HepG2 (cell line): ENCODE measurements around the gene TAF3. TPM values are rescaled to one million over a fixed set of nuclear protein-coding genes. Genes with fewer than 3 reads are reported as not detected.

Experiments used
- BORCS8-MEF2B ChIP-seq: sonication (generic); formaldehyde crosslinking; IDR thresholded peaks from 2 replicates; pipeline ENCODE4 v1.8.0; 2022; ENCODE audit warnings: mild to moderate bottlenecking, missing genetic modification reagents
- JDP2 ChIP-seq: sonication (generic); formaldehyde crosslinking; IDR thresholded peaks from 2 replicates; pipeline ENCODE4 v1.8.1; 2022; ENCODE audit warnings: missing genetic modification reagents, borderline replicate concordance
- NFYC ChIP-seq: IDR thresholded peaks from 2 replicates; pipeline ENCODE4 v1.6.1; 2016; ENCODE audit warnings: missing genetic modification reagents, missing compliant biosample characterization
- RNF2 ChIP-seq: fragments of 450-650 bp; conservative IDR thresholded peaks from 2 replicates; pipeline ENCODE4 v1.6.1; 2016; ENCODE audit warnings: low read depth
- SPEN ChIP-seq: sonication (generic); formaldehyde crosslinking; IDR thresholded peaks from 2 replicates; pipeline ENCODE4 v1.5.1; 2020; ENCODE audit warnings: low read depth, mild to moderate bottlenecking, missing genetic modification reagents
- ZKSCAN8 ChIP-seq: IDR thresholded peaks from 2 replicates; pipeline ENCODE4 v1.6.1; 2016; ENCODE audit warnings: borderline replicate concordance, missing genetic modification reagents, missing compliant biosample characterization
- polyA plus RNA-seq, 8 experiments: library from polyadenylated mRNA; depleted of rRNA in 3 of 8; stranded (reverse) in 7 of 8; unstranded in 1 of 8; fragments of >200 nt; fragmentation: Illumina TruSeq in 4 of 8; extraction: Trizol in 4 of 8; gene quantifications; 2 replicates each; pipeline versions ENCODE4 v1.2.1 to v1.2.3, GENCODE V29; 2011 to 2016; ENCODE audit warnings: low read depth in 4 of 8, missing spikeins in 1 of 8, mixed read lengths in 1 of 8; ENCODE audit not compliant: insufficient read depth in 1 of 8
- total RNA-seq, 5 experiments: library from RNA; depleted of rRNA; stranded (reverse); fragments of >200 nt; fragmentation: Illumina TruSeq; extraction: Trizol; gene quantifications; 2 replicates each; pipeline ENCODE4 v1.2.3, GENCODE V29; 2016; ENCODE audit warnings: low read depth in 1 of 5
- TF ChIP-seq, protein P1 (sequence below): sonication (generic); formaldehyde crosslinking; IDR thresholded peaks from 2 replicates; pipeline ENCODE4 v1.4.0; 2020; ENCODE audit warnings: low read depth, mild to moderate bottlenecking, missing genetic modification reagents
- TF ChIP-seq, protein P2 (sequence below): IDR thresholded peaks from 2 replicates; pipeline ENCODE4 v1.6.1; 2018; ENCODE audit warnings: missing genetic modification reagents
- TF ChIP-seq, protein P3 (sequence below): sonication (generic); formaldehyde crosslinking; conservative IDR thresholded peaks from 2 replicates; pipeline ENCODE4 v1.4.0; 2020; ENCODE audit warnings: missing genetic modification reagents
- TF ChIP-seq, protein P4 (sequence below): sonication (generic); formaldehyde crosslinking; conservative IDR thresholded peaks from 2 replicates; pipeline ENCODE4 v1.8.0; 2022; ENCODE audit warnings: missing genetic modification reagents
- TF ChIP-seq, protein P5 (sequence below): sonication (generic); formaldehyde crosslinking; IDR thresholded peaks from 2 replicates; pipeline ENCODE4 v1.4.0; 2020; ENCODE audit warnings: missing genetic modification reagents
- TF ChIP-seq, protein P6 (sequence below): sonication (generic); formaldehyde crosslinking; IDR thresholded peaks from 2 replicates; pipeline ENCODE4 v1.8.0; 2022; ENCODE audit warnings: mild to moderate bottlenecking, missing genetic modification reagents; ENCODE audit not compliant: insufficient replicate concordance

Gene TAF3
- total and polyA plus RNA-seq, 2 of the 13 experiments (the other 11 are each of a cell fraction or from before 2014, with no cell fraction given) = 1.7 to 2.9 TPM

DNA sequence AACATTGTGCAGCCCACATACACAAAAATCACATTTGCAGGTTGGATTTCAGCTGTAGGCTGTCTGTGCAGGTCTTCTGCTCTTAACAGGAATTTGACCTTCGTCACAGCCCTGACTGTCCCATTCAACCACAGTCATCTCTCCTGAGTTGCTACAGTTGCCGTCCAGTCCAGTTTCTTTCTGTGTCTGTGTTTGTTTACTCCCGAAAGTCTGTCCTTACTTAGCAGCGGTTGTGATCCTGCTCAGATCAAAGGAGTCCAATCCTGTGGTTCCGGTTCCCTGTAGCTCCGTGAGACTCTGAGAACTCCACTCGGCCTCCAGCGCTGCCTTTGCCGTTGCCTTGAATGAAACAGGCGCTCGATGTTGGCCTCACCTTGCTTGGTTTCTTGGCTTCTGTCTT is 124.6 kb downstream of the TAF3 start (continued):
- TF ChIP-seq, protein P1, sequence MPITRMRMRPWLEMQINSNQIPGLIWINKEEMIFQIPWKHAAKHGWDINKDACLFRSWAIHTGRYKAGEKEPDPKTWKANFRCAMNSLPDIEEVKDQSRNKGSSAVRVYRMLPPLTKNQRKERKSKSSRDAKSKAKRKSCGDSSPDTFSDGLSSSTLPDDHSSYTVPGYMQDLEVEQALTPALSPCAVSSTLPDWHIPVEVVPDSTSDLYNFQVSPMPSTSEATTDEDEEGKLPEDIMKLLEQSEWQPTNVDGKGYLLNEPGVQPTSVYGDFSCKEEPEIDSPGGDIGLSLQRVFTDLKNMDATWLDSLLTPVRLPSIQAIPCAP (CRISPR knock-in tag) = no peak
- TF ChIP-seq JDP2 (CRISPR knock-in tag) (no peak), NFYC (no peak; the same call in 1 of the 2 replicates), RNF2 (no peak), SPEN (CRISPR knock-in tag) (no peak), ZKSCAN8 (CRISPR knock-in tag) (0 out of 2 replicates have a peak, but pooled peaks have one; percentile 20), BORCS8-MEF2B (CRISPR knock-in tag) (no peak)
- TF ChIP-seq, protein P2, sequence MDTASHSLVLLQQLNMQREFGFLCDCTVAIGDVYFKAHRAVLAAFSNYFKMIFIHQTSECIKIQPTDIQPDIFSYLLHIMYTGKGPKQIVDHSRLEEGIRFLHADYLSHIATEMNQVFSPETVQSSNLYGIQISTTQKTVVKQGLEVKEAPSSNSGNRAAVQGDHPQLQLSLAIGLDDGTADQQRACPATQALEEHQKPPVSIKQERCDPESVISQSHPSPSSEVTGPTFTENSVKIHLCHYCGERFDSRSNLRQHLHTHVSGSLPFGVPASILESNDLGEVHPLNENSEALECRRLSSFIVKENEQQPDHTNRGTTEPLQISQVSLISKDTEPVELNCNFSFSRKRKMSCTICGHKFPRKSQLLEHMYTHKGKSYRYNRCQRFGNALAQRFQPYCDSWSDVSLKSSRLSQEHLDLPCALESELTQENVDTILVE = no peak
- TF ChIP-seq, protein P3, sequence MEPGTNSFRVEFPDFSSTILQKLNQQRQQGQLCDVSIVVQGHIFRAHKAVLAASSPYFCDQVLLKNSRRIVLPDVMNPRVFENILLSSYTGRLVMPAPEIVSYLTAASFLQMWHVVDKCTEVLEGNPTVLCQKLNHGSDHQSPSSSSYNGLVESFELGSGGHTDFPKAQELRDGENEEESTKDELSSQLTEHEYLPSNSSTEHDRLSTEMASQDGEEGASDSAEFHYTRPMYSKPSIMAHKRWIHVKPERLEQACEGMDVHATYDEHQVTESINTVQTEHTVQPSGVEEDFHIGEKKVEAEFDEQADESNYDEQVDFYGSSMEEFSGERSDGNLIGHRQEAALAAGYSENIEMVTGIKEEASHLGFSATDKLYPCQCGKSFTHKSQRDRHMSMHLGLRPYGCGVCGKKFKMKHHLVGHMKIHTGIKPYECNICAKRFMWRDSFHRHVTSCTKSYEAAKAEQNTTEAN (CRISPR knock-in tag) = no peak
- TF ChIP-seq, protein P4, sequence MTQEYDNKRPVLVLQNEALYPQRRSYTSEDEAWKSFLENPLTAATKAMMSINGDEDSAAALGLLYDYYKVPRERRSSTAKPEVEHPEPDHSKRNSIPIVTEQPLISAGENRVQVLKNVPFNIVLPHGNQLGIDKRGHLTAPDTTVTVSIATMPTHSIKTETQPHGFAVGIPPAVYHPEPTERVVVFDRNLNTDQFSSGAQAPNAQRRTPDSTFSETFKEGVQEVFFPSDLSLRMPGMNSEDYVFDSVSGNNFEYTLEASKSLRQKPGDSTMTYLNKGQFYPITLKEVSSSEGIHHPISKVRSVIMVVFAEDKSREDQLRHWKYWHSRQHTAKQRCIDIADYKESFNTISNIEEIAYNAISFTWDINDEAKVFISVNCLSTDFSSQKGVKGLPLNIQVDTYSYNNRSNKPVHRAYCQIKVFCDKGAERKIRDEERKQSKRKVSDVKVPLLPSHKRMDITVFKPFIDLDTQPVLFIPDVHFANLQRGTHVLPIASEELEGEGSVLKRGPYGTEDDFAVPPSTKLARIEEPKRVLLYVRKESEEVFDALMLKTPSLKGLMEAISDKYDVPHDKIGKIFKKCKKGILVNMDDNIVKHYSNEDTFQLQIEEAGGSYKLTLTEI (CRISPR knock-in tag) = no peak
- TF ChIP-seq, protein P5, sequence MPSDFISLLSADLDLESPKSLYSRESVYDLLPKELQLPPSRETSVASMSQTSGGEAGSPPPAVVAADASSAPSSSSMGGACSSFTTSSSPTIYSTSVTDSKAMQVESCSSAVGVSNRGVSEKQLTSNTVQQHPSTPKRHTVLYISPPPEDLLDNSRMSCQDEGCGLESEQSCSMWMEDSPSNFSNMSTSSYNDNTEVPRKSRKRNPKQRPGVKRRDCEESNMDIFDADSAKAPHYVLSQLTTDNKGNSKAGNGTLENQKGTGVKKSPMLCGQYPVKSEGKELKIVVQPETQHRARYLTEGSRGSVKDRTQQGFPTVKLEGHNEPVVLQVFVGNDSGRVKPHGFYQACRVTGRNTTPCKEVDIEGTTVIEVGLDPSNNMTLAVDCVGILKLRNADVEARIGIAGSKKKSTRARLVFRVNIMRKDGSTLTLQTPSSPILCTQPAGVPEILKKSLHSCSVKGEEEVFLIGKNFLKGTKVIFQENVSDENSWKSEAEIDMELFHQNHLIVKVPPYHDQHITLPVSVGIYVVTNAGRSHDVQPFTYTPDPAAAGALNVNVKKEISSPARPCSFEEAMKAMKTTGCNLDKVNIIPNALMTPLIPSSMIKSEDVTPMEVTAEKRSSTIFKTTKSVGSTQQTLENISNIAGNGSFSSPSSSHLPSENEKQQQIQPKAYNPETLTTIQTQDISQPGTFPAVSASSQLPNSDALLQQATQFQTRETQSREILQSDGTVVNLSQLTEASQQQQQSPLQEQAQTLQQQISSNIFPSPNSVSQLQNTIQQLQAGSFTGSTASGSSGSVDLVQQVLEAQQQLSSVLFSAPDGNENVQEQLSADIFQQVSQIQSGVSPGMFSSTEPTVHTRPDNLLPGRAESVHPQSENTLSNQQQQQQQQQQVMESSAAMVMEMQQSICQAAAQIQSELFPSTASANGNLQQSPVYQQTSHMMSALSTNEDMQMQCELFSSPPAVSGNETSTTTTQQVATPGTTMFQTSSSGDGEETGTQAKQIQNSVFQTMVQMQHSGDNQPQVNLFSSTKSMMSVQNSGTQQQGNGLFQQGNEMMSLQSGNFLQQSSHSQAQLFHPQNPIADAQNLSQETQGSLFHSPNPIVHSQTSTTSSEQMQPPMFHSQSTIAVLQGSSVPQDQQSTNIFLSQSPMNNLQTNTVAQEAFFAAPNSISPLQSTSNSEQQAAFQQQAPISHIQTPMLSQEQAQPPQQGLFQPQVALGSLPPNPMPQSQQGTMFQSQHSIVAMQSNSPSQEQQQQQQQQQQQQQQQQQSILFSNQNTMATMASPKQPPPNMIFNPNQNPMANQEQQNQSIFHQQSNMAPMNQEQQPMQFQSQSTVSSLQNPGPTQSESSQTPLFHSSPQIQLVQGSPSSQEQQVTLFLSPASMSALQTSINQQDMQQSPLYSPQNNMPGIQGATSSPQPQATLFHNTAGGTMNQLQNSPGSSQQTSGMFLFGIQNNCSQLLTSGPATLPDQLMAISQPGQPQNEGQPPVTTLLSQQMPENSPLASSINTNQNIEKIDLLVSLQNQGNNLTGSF (CRISPR knock-in tag) = no peak
- TF ChIP-seq, protein P6, sequence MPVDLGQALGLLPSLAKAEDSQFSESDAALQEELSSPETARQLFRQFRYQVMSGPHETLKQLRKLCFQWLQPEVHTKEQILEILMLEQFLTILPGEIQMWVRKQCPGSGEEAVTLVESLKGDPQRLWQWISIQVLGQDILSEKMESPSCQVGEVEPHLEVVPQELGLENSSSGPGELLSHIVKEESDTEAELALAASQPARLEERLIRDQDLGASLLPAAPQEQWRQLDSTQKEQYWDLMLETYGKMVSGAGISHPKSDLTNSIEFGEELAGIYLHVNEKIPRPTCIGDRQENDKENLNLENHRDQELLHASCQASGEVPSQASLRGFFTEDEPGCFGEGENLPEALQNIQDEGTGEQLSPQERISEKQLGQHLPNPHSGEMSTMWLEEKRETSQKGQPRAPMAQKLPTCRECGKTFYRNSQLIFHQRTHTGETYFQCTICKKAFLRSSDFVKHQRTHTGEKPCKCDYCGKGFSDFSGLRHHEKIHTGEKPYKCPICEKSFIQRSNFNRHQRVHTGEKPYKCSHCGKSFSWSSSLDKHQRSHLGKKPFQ (CRISPR knock-in tag) = no peak
